Measurements from ENCODE around the gene NCLN.
"Not testable (repeated sequence)": the region's sequence is repeated elsewhere in the genome, so short reads cannot be mapped to it uniquely, and the experiment has no call there.

The NCLN gene

GRCh38 chr19:3153286-3154230, 32.2 kb upstream of the NCLN start:
- peak in 1 of 10 donors; percentile 7 for DNase-seq
- intact Hi-C loops (cut with DNase I): no loop called here

- intact Hi-C loops (cut with DNase I): not testable (repeated sequence)
- DNase-seq: peak in 1 of 10 donors; percentile 0
Observed at GRCh38 chr19:3154447-3154846, 31.3 kb upstream of the NCLN start.

DNA sequence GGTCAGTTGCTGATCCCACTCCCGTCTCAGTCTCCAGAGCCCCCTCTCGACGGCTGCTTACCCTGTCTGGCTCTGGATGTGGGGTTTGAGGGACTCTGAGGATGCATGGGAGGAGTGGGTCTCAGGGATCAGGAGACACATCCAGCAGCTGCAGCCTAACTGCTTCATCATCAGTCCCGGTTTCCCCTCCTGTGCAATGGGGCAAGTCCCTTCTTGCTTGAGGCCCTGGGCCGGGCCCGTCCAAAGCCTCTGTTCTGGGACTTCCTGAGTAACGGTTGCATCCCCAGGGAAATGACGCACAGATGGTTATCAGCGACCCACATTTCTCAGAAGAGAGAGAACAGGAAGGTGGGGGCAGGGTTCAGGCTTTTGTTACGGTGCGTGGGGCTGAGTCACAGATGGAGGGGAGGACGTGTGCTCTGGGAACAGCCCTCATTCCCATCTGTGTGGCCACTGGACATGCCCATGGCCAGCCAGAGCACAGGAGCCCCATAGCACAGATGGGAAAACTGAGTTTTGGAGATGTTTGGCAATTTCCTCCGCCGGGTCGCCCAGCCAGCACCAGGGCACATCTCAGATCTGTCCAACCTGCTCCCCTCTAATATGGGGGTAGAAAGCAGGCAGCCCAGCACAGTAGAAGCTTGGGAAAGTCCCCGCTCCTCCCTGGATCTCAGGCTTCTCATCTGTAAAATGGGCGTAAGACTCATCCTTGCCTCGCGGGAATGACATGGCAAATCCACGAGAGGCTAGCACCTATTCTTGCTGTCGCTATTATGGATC, 30.6 kb upstream of the NCLN start:
- peak in 2 of 10 donors; percentile 23 to 50 for DNase-seq

GRCh38 chr19:3157096-3157845, 28.5 kb upstream of the NCLN start:
- intact Hi-C loops (cut with DNase I): no loop called here
- peak in 2 of 10 donors; percentile 64 to 65 for DNase-seq

More for the DNA sequence above, 30.6 kb upstream of the NCLN start:
- intact Hi-C loops (cut with DNase I): no loop called here

DNA sequence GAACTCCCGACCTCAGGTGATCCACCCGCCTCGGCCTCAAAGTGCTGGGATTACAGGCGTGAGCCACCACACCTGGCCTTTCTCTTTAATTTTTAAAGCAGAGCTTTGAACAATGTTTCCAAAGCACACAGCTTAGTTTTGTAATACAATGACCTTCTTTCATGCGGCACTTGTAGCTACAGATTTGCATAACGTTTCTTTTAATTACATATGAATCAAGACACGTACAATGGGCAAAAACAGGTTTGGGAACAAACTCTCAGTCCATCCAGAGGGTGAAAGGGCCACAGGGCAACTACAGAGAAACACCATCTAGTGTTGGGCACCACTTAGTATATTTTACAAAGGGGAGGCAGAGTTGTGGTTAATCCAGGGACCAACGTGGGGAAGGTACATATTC, 26.2 kb upstream of the NCLN start:
- intact Hi-C loops (cut with DNase I): no loop called here
- DNase-seq: no peak

GRCh38 chr19:3160219-3160618, 25.5 kb upstream of the NCLN start:
- DNase-seq: peak in 1 of 10 donors; percentile 22
- intact Hi-C loops (cut with DNase I): loop anchor here (5.0 to 10.0 kb wide), 2 partner anchors 85 to 208 kb away; no protein-coding TSS in a partner anchor

- DNase-seq: no peak
- intact Hi-C loops (cut with DNase I): loop anchor here (5.0 to 10.0 kb wide), 2 partner anchors 87 to 209 kb away; no protein-coding TSS in a partner anchor
Observed at GRCh38 chr19:3161453-3161852, 24.3 kb upstream of the NCLN start.

- DNase-seq: peak in 2 of 10 donors; percentile 49 to 83
- intact Hi-C loops (cut with DNase I): loop anchor here (5.0 to 10.0 kb wide), 2 partner anchors 88 to 210 kb away; no protein-coding TSS in a partner anchor
Observed at GRCh38 chr19:3162418-3163229, 23.1 kb upstream of the NCLN start.

DNA sequence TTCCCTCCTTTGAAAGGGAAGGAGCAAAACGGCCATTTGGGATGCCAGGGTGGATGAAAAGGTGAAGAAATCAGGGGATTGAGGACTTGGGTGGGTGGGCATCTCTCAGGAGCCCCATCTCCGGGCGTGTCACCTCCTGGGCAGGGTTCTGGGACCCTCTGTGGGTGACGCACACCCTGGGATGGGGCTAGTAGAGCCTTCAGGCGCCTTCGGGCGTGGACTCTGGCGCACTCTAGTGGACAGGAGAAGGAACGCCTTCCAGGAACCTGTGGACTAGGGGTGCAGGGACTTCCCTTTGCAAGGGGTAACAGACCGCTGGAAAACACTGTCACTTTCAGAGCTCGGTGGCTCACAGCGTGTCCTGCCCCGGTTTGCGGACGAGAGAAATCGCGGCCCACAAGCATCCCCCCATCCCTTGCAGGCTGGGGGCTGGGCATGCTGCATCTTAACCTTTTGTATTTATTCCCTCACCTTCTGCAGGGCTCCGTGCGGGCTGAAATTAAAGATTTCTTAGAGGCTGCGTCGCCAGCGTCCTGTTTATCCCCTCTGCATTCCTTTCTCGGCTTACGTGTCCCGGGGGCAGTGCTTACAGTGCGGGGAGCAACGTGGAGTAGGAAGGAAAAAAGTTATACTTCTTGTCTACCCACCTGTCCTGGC, 22.4 kb upstream of the NCLN start:
- intact Hi-C loops (cut with DNase I): loop anchor here (5.0 to 10.0 kb wide), 2 partner anchors 89 to 211 kb away; no protein-coding TSS in a partner anchor
- DNase-seq: peak; percentile 37 to 94 (median 68)

DNA sequence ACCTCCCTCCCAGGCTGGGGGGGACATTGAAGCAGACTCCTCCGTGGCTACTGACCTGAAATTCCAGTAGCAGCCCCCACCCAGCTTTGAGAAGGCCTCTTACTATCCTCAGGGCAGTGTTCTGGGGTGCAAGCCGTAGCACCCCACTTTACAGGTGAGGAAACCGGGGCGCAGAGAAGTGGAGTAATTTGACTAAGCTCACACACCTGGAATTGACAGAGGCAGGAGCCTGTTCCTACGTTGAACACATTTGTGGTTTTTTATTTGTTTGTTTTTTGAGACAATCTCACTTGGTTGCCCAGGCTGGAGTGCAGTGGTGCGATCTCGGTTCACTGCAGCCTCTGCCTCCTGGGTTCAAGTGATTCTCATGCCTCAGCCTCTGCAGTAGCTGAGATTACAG, 21.8 kb upstream of the NCLN start:
- intact Hi-C loops (cut with DNase I): loop anchor here (5.0 to 10.0 kb wide), 2 partner anchors 89 to 212 kb away; no protein-coding TSS in a partner anchor
- DNase-seq: peak in 1 of 10 donors; percentile 55

DNA sequence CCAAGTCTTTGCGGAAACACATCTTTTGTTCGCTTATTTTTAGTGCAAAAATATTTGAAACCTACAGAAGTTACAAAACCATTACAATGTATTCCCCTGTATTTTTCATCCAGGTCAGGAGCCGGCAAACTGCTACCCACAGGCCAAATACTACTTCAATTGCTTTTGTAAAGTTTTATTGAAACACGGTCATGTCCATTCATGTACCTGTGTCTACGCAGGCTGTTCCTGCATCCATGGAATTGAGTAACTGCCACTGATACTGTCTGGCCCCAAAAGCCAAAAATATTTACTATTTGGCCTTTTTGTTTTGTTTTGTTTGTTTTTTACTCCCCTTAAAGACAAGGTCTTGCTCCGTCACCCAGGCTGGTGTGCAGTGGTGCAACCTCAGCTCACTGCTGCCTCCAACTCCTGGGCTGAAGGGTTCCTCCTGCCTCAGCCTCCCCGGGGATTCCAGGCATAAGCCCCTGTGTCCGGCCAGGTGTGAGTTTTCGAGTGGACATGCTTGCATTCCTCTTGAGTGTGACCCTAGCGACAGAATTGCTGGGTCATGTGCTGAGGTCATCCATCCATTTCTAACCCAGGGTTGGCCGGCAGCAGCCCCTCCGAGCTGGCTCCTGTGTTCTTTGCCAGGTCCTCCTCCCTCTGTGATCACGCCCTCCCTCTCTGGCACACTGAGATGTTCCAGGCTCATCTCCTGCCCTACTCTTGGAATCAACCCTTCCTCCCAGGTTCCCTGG, 18.0 kb upstream of the NCLN start:
- peak in 3 of 10 donors; percentile 14 to 58 (median 52) for DNase-seq
- intact Hi-C loops (cut with DNase I): loop anchor here (5.0 to 10.0 kb wide), 2 partner anchors 93 to 280 kb away; no protein-coding TSS in a partner anchor

DNA sequence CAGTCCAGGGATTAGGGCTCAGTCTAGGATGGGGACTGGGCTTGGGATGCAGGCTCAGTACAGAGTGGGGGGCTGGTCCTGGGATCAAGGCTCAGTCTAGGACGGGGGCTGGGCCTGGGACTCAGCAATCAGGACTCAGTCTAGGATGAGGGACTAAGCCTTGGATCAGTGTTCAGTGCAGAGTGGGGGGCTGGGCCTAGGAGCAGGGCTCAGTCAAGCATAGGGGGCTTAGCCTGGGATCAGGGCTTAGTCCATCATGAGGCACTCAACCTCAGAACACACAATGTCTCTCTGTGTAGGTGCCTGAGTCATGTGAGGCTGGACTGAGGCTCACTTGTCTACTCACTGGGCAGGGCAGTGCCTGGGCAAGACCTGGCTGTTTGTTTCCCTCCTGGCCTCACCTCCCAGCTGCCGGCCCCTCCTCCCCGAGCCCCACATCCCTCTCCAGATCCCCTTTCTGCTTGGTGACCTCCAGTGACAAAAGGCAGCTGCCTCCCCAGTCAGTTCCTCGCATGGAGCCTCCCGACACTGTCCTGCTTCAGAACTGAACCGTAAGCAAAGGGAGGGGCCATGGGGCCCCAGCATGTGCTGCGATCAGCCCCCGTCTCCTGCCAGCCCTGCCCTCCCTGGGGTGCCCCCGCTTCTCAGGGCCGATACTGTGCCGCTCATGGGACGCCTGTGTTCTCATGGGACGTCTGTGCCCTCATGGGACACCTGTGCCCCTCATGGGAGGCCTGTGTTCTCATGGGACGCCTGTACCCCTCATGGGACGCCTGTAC, 13.6 kb upstream of the NCLN start:
- DNase-seq: peak in 2 of 10 donors; percentile 54 to 75
- intact Hi-C loops (cut with DNase I): no loop called here

DNA sequence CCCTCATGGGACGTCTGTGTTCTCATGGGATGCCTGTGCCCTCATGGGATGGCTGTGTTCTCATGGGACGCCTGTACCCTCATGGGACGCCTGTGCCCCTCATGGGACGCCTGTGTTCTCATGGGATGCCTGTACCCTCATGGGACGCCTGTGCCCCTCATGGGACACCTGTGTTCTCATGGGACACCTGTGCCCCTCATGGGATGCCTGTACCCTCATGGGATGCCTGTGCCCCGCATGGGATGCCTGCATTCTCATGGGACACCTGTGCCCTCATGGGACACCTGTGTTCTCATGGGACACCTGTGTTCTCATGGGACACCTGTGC, 13.1 kb upstream of the NCLN start:
- peak in 2 of 10 donors; percentile 22 to 60 for DNase-seq

GRCh38 chr19:3175781-3176714, 9.7 kb upstream of the NCLN start:
- intact Hi-C loops (cut with DNase I): no loop called here
- DNase-seq: peak in 2 of 10 donors; percentile 32 to 50

More for the DNA sequence above, 13.1 kb upstream of the NCLN start:
- intact Hi-C loops (cut with DNase I): not testable (repeated sequence)

DNA sequence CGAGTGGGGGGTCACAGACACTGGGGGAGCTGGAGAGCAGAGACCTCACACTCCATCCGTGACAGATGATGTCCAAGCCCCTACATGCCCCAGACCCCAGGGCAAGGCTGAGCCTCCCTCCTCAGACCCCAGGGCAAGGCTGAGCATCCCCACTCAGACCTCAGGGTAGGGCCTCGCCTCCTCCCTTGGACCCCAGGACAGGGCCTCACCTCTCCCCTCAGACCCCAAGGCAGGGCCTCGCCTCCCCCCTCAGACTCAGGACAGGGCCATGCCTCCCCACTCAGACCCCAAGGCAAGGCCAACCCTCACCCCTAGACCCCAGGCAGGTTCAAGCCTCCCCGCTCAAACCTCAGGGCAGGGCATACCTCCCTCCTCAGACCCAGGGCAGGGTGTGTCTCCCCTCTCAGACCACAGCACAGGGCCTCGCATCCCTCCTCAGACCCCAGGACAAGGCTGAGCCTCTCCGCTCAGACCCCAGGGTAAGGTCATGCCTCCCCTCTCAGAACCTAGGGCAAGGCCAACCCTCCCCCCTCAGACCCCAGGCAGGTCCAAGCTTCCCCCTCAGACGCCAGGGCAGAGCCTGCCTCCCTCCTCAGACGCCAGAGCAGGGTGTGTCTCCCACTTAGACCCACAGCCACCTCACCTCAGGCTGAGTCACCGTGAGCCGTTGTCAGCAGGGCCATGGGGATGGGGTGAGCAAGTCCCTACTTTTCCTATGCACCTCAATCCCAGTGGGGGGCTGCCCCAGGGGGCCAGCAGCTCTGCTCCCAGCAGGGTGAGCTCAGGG, 8.8 kb upstream of the NCLN start:
- intact Hi-C loops (cut with DNase I): no loop called here
- peak in 2 of 10 donors; percentile 60 to 61 for DNase-seq

All from posterior cingulate gyrus (tissue), 11 donors.